ENCODE data around the gene ARHGEF17. TPM values are rescaled to one million over a fixed set of nuclear protein-coding genes. Genes with fewer than 3 reads are reported as not detected.

ARHGEF17 gene
- total RNA-seq, 1 donor from 2014 or later: 56.5 TPM

DNA sequence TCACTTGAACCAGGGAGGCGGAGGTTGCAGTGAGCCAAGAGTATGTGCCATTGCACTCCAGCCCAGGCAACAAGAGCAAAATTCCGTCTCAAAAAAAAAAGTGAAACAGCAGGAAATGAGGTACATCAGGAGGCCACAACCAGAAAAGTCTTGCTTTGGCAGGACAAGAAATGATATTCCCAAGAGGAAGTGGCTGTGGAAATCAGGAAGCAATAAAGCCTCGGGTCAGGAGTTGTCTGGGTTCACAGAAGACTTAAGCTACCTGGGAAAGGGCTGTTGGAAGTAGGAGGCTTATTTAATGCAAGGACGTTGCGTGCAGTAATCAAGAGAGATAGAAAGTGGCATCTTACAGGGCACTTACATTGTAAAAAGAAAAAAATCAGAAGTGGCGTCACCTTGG, 58.9 kb downstream of the ARHGEF17 start:
- Histone ChIP-seq H3K4me1 (peaks cover 14% of the 10 kb centered on the region), H3K36me3 (peaks cover 63% of the 10 kb centered on the region), H3K4me3 (no peak overlapping the region), H3K9me3 (no peaks in the 10 kb centered on the region), H3K27me3 (ENCODE audit: low read depth) (no peaks in the 10 kb centered on the region), H3K27ac (no peak overlapping the region)
- intact Hi-C loops (cut with DNase I): no loop called here
- DNase-seq: no peak
- TF ChIP-seq, protein P1, sequence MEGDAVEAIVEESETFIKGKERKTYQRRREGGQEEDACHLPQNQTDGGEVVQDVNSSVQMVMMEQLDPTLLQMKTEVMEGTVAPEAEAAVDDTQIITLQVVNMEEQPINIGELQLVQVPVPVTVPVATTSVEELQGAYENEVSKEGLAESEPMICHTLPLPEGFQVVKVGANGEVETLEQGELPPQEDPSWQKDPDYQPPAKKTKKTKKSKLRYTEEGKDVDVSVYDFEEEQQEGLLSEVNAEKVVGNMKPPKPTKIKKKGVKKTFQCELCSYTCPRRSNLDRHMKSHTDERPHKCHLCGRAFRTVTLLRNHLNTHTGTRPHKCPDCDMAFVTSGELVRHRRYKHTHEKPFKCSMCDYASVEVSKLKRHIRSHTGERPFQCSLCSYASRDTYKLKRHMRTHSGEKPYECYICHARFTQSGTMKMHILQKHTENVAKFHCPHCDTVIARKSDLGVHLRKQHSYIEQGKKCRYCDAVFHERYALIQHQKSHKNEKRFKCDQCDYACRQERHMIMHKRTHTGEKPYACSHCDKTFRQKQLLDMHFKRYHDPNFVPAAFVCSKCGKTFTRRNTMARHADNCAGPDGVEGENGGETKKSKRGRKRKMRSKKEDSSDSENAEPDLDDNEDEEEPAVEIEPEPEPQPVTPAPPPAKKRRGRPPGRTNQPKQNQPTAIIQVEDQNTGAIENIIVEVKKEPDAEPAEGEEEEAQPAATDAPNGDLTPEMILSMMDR (IDR thresholded peaks at IDR 0.05): no peak
- ATAC-seq: no peak

DNA sequence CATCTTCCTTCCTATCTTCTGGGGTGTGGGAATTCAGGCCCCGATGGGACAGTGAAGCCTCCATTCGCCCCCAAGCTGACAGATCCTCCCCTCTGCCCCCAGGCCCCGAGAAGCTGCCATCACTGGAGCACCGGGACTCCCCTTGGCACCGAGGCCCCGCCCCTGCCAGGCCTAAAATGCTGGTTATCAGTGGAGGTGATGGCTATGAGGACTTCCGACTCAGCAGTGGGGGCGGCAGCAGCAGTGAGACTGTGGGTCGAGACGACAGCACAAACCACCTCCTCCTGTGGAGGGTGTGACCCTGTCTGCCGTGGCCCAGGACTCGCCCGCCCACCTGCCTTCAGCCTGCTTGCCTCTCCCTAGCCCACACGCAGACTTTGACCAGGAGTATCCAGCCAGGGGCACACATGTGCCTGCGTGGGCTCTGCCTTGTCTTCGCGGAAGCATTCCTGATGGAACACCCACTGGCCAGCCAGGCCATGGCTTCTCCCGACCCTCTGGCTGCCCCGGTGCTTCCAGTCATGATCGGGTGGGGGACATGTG, 59.5 kb downstream of the ARHGEF17 start:
- TF ChIP-seq, protein P1 (IDR thresholded peaks at IDR 0.05): no peak
- DNase-seq (no peak), ATAC-seq (no peak)
- no peak overlapping the region for H3K4me3 ChIP-seq
- H3K4me1 ChIP-seq: peaks cover 14% of the 10 kb centered on the region
- intact Hi-C loops (cut with DNase I): no loop called here
- H3K9me3 ChIP-seq: no peaks in the 10 kb centered on the region
- no peak overlapping the region for H3K27ac ChIP-seq
- H3K27me3 ChIP-seq (ENCODE audit: low read depth): no peaks in the 10 kb centered on the region
- H3K36me3 ChIP-seq: peaks cover 57% of the 10 kb centered on the region

DNA sequence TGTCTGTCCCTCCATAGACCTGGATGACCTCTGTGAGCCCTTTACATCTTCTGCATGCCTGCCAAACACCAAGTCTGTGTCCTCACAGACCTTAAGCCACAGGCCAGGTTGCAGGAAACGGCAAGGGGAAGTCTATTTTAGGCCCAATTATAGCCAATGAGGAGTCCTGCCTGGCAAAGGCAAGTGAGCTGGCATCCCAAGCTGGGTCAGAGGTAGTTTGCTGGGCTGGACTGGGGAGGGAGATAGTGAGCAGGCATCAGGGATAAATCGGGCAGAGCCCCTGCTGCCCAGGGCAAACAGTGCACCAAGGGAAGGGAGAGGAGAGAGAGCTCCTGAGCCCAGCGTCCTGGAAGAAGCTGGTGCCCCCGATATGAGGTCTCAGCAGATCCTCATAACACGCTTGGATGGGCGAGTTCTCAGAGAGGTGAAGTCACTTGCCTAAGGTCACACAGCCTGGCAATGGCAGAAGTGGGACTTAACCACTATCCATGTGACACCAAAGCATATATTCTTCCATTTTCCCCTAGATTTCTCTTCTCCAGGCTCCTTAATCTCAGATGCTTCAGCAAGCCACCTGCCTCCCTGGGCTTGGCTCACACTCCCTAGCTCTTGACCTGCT, 64.4 kb downstream of the ARHGEF17 start:
- ATAC-seq: no peak
- H3K4me3 ChIP-seq: no peak overlapping the region
- peaks cover 13% of the 10 kb centered on the region for H3K36me3 ChIP-seq
- H3K27ac ChIP-seq: no peak overlapping the region
- intact Hi-C loops (cut with DNase I): no loop called here
- no peaks in the 10 kb centered on the region for H3K27me3 ChIP-seq (ENCODE audit: low read depth)
- H3K4me1 ChIP-seq: peaks cover 14% of the 10 kb centered on the region
- no peaks in the 10 kb centered on the region for H3K9me3 ChIP-seq
- TF ChIP-seq, protein P1 (IDR thresholded peaks at IDR 0.05): no peak
- DNase-seq: no peak

DNA sequence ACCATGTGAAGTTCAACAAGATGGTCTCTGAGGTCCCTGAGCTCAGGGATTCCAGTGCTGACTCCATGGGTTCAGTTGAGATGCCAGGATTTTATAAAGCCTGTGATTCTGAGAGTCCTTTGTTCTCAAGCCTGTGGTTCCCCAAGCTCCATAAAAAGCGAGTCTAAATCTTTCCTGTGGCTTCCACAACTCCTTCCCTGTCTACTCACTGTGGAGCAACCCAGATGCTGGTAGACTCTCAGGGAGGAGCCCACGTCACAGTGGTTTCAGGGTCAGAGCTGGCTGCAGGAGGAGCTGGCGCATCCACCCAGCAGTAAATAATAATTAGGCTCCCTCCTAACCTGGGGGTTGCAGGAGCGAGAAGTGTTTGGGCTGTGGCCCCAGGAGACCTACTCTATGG, 66.1 kb downstream of the ARHGEF17 start:
- ATAC-seq (no peak), DNase-seq (no peak)
- TF ChIP-seq, protein P1 (IDR thresholded peaks at IDR 0.05): no peak

DNA sequence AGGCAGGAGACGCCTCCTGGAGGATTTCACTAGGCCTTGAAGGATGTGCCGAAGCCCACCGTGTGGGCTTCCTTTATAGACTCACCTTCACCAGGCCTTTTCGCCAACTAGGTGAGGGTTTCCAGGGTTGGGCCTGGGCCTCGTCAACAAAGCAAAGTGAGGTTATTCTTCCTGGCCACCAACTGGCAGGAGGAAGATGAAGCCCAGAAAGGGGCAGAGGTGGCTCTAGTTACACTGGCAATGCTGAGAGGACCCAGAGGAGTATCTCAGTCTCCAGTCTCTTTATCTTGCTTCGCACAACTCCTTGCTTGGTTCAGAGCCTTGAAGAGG, 67.7 kb downstream of the ARHGEF17 start:
- intact Hi-C loops (cut with DNase I): no loop called here
- TF ChIP-seq, protein P1 (IDR thresholded peaks at IDR 0.05): no peak
- Histone ChIP-seq H3K36me3 (no peaks in the 10 kb centered on the region), H3K4me1 (peaks cover 41% of the 10 kb centered on the region), H3K4me3 (peak overlapping the region; percentile 78), H3K27ac (peak overlapping the region; percentile 87), H3K27me3 (ENCODE audit: low read depth) (no peaks in the 10 kb centered on the region), H3K9me3 (no peaks in the 10 kb centered on the region)
- ATAC-seq: no peak
- DNase-seq: no peak

More for the DNA sequence above, 66.1 kb downstream of the ARHGEF17 start:
- no peaks in the 10 kb centered on the region for H3K27me3 ChIP-seq (ENCODE audit: low read depth)
- H3K4me1 ChIP-seq: peaks cover 26% of the 10 kb centered on the region
- no peak overlapping the region for H3K27ac ChIP-seq
- intact Hi-C loops (cut with DNase I): no loop called here
- no peak overlapping the region for H3K4me3 ChIP-seq
- no peaks in the 10 kb centered on the region for H3K36me3 ChIP-seq
- no peaks in the 10 kb centered on the region for H3K9me3 ChIP-seq
